Caco-2 (cell line): ENCODE measurements around the gene GJB6. TPM values are rescaled to one million over a fixed set of nuclear protein-coding genes. Genes with fewer than 3 reads are reported as not detected.
A peak's percentile ranks its signal among the peaks of the same experiment; 100 is the strongest.

Experiments
- BruUV-seq: library from RNA; stranded (reverse); fragments of 400-500 nt; replicated peaks from 2 replicates; lab custom pipeline; 2021; lab: Mats Ljungman, UMichigan
- CTCF ChIA-PET: fragments of 300-600 bp; sonication (Branson Sonifier 250); formaldehyde crosslinking; loops from one replicate; lab custom pipeline; 2022; ENCODE audit warnings: antibody characterized with exemption; lab: Charles Lee
- POLR2A ChIA-PET: fragments of 300-600 bp; sonication (Branson Sonifier 250); formaldehyde crosslinking; loops from one replicate; lab custom pipeline; 2022; ENCODE audit warnings: antibody characterized with exemption; lab: Charles Lee
- DNase-seq, 2 experiments: peaks; one replicate each; pipeline versions ENCODE4 v3.0.0 to v3.0.0-alpha.2; 2020 to 2022
- H3K27me3 ChIP-seq: replicated peaks from 2 replicates; pipeline ENCODE4 v1.6.0; 2011; ENCODE audit warnings: low read length; ENCODE audit not compliant: control insufficient read depth, insufficient read depth
- H3K36me3 ChIP-seq: 2 replicates; pipeline ENCODE4 v1.5.1; 2011; ENCODE audit warnings: low read length; ENCODE audit not compliant: control insufficient read depth, insufficient read depth
- H3K4me1 ChIP-seq: fragments of 250-450 bp; sonication (Bioruptor Pico); 2 replicates; pipeline ENCODE4 v1.5.1; 2020; ENCODE audit warnings: mild to moderate bottlenecking
- H3K4me3 ChIP-seq: 2 replicates; pipeline ENCODE4 v1.5.1; 2011; ENCODE audit warnings: low read depth, mild to moderate bottlenecking, control low read depth, low read length
- H3K9me3 ChIP-seq: fragments of 250-450 bp; sonication (Bioruptor Pico); 2 replicates; pipeline ENCODE4 v1.5.1; 2020; ENCODE audit warnings: mild to moderate bottlenecking, moderate library complexity
- H3K27ac Mint-ChIP-seq: one replicate; pipeline ENCODE4 v1.8.0; 2022; ENCODE audit warnings: mixed read lengths; ENCODE audit not compliant: unreplicated experiment
- H3K27me3 Mint-ChIP-seq: one replicate; pipeline ENCODE4 v1.8.0; 2022; ENCODE audit warnings: mixed read lengths; ENCODE audit not compliant: insufficient read depth, unreplicated experiment
- H3K36me3 Mint-ChIP-seq: one replicate; pipeline ENCODE4 v1.8.0; 2022; ENCODE audit warnings: mild to moderate bottlenecking, mixed read lengths; ENCODE audit not compliant: insufficient read depth, unreplicated experiment
- H3K4me1 Mint-ChIP-seq: one replicate; pipeline ENCODE4 v1.8.0; 2022; ENCODE audit warnings: low read depth, mixed read lengths; ENCODE audit not compliant: unreplicated experiment
- H3K4me3 Mint-ChIP-seq: one replicate; pipeline ENCODE4 v1.8.0; 2022; ENCODE audit warnings: mild to moderate bottlenecking, moderate library complexity, mixed read lengths; ENCODE audit not compliant: unreplicated experiment
- H3K9me3 Mint-ChIP-seq: one replicate; pipeline ENCODE4 v1.8.0; 2022; ENCODE audit warnings: mixed read lengths; ENCODE audit not compliant: unreplicated experiment
- CTCF ChIP-seq, 2 experiments: fragments of 200-600 bp in 1 of 2; IDR thresholded peaks; 1 replicate in 1 of 2; 2 replicates in 1 of 2; pipeline versions ENCODE4 v1.5.1 to v1.8.0; 2011 to 2022; ENCODE audit warnings: antibody characterized with exemption in 1 of 2, control low read depth in 1 of 2, inconsistent platforms in 1 of 2, low read depth in 1 of 2, low read length in 1 of 2, mild to moderate bottlenecking in 1 of 2, moderate library complexity in 1 of 2; ENCODE audit not compliant: insufficient read depth in 1 of 2, severe bottlenecking in 1 of 2, unreplicated experiment in 1 of 2
- intact Hi-C: fragments of 100-400 bp; cut with micrococcal nuclease; formaldehyde crosslinking; loops from one replicate; pipeline ENCODE4 v1.10.0; 2022; ENCODE audit not compliant: unreplicated experiment
- total RNA-seq: library from RNA; stranded (reverse); gene quantifications from 2 replicates; pipeline ENCODE4 v1.2.3, GENCODE V29; 2022

GJB6 gene
- total RNA-seq, 1 experiment from 2014 or later, result not detected

GRCh38 chr13:20182231-20182846 is 49.8 kb downstream of the GJB6 start:
- Mint-ChIP-seq H3K9me3 (no peaks in the 10 kb centered on the region), H3K27me3 (peaks cover 7% of the 10 kb centered on the region), H3K4me1 (no peaks in the 10 kb centered on the region), H3K27ac (no peak overlapping the region), H3K4me3 (no peak overlapping the region), H3K36me3 (no peaks in the 10 kb centered on the region)
- H3K4me3 ChIP-seq, result no peak overlapping the region
- intact Hi-C loops, result loop anchor here (1.0 kb wide), 1 partner anchor 307 kb away; no protein-coding TSS in a partner anchor
- H3K27me3 ChIP-seq, result no peaks in the 10 kb centered on the region; the same call in 1 of the 2 replicates
- DNase-seq, result peak; percentile 64 to 77
- no peaks in the 10 kb centered on the region for H3K9me3 ChIP-seq
- ChIA-PET CTCF (interaction anchor here (0.7 to 1.4 kb wide), 2 partner anchors 301 to 521 kb away, joined by 3 to 4 read pairs; partner anchors contain the start of gene IL17D), POLR2A (no interaction called here)
- TF ChIP-seq CTCF (IDR thresholded peaks at IDR 0.05; ENCODE audit: insufficient read depth in 1 of 2, low read depth in 1 of 2, low read length in 1 of 2, severe bottlenecking in 1 of 2, unreplicated experiment in 1 of 2), result peak; percentile 92 to 93
- no TSS peak for BruUV-seq
- no peaks in the 10 kb centered on the region for H3K4me1 ChIP-seq
- no peaks in the 10 kb centered on the region for H3K36me3 ChIP-seq

DNA sequence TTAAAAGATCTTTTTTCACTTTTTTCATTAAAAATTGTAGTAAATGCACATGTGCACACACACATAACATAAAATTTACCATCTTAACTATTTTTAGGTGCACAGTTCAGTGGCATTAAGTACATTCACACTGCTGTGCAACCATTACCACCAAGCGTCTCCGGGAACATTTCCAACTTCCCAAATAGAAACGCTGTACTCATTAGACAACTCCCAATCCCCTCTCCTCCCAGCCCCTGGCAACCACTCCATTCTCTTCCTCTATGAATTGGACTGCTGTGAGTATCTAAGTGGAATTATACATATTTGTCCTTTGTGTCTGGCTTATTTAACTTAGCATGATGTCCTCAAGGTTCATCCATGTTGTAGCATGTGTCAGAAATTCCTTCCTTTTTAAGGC is 50.9 kb downstream of the GJB6 start:
- Histone ChIP-seq H3K4me1 (no peaks in the 10 kb centered on the region), H3K9me3 (no peaks in the 10 kb centered on the region), H3K27me3 (no peaks in the 10 kb centered on the region; the same call in 1 of the 2 replicates), H3K36me3 (no peaks in the 10 kb centered on the region), H3K4me3 (no peak overlapping the region)
- Mint-ChIP-seq H3K36me3 (no peaks in the 10 kb centered on the region), H3K27ac (no peak overlapping the region), H3K27me3 (peaks cover 7% of the 10 kb centered on the region), H3K4me3 (no peak overlapping the region), H3K4me1 (no peaks in the 10 kb centered on the region), H3K9me3 (no peaks in the 10 kb centered on the region)
- BruUV-seq, result no TSS peak
- TF ChIP-seq CTCF (IDR thresholded peaks at IDR 0.05; ENCODE audit: insufficient read depth in 1 of 2, low read depth in 1 of 2, low read length in 1 of 2, severe bottlenecking in 1 of 2, unreplicated experiment in 1 of 2), result no peak
- intact Hi-C loops, result no loop called here
- POLR2A ChIA-PET, result no interaction called here
- CTCF ChIA-PET, result interaction anchor here (1.4 kb wide), 1 partner anchor 522 kb away, joined by 4 read pairs; the partner anchor contains the start of gene IL17D
- no peak for DNase-seq

- Histone ChIP-seq H3K9me3 (no peaks in the 10 kb centered on the region), H3K4me1 (peaks cover 11% of the 10 kb centered on the region), H3K4me3 (no peak overlapping the region), H3K36me3 (no peaks in the 10 kb centered on the region), H3K27me3 (no peaks in the 10 kb centered on the region)
- no peak overlapping the region for H3K4me3 Mint-ChIP-seq
- H3K27me3 Mint-ChIP-seq, result peaks cover 7% of the 10 kb centered on the region
- intact Hi-C loops, result no loop called here
- DNase-seq, result no peak
- TF ChIP-seq CTCF (IDR thresholded peaks at IDR 0.05; ENCODE audit: insufficient read depth in 1 of 2, low read depth in 1 of 2, low read length in 1 of 2, severe bottlenecking in 1 of 2, unreplicated experiment in 1 of 2), result no peak
- no peaks in the 10 kb centered on the region for H3K9me3 Mint-ChIP-seq
- H3K27ac Mint-ChIP-seq, result peak overlapping the region; percentile 7
- H3K36me3 Mint-ChIP-seq, result no peaks in the 10 kb centered on the region
- ChIA-PET POLR2A (no interaction called here), CTCF (no interaction called here)
- no TSS peak for BruUV-seq
- H3K4me1 Mint-ChIP-seq, result peaks cover 15% of the 10 kb centered on the region
These were observed 54.0 kb downstream of the GJB6 start for GRCh38 chr13:20178156-20178555.
